Endothelial cell of umbilical vein (primary cell): ENCODE results near the gene IFI27L2. TPM values are rescaled to one million over a fixed set of nuclear protein-coding genes. Genes with fewer than 3 reads are reported as not detected.

Experiments used
- BruUV-seq: library from RNA; stranded (reverse); fragments of 400-500 nt; replicated peaks from 2 replicates; lab custom pipeline; 2021; lab: Mats Ljungman, UMichigan
- CTCF ChIA-PET: fragments of 300-600, 350-600 bp; sonication (Branson Sonifier 250); formaldehyde crosslinking; loops from one replicate; lab custom pipeline; 2021; ENCODE audit warnings: antibody characterized with exemption, inconsistent platforms; lab: Charles Lee
- POLR2A ChIA-PET: fragments of 300-600, 350-600 bp; sonication (Branson Sonifier 250); formaldehyde crosslinking; loops from one replicate; lab custom pipeline; 2021; ENCODE audit warnings: antibody characterized with exemption, inconsistent platforms; lab: Charles Lee
- DNase-seq: peaks from one replicate; pipeline ENCODE4 v3.0.0-alpha.2; 2011; ENCODE audit warnings: low read depth, low spot score
- FAIRE-seq: peaks from 2 replicates; lab custom pipeline; 2011; peaks lifted over from hg19 to GRCh38; lab: Jason Lieb, UNC
- H2AFZ ChIP-seq: 2 replicates; pipeline ENCODE4 v1.6.0; 2012; ENCODE audit warnings: low read depth, low read length, control low read depth, inconsistent platforms
- H3K27ac ChIP-seq: 2 replicates; pipeline ENCODE4 v1.5.1; 2011; ENCODE audit warnings: low read depth, mild to moderate bottlenecking, control low read depth, low read length, moderate library complexity; ENCODE audit not compliant: insufficient read depth
- H3K27me3 ChIP-seq, 2 experiments: 2 replicates each; pipeline versions ENCODE4 v1.6.0 to v1.6.1; 2011; ENCODE audit warnings: low read length in 2 of 2, mixed read lengths in 1 of 2; ENCODE audit not compliant: control insufficient read depth in 2 of 2, insufficient read depth in 2 of 2
- H3K36me3 ChIP-seq, 2 experiments: 2 replicates in 1 of 2; 3 replicates in 1 of 2; pipeline ENCODE4 v1.5.1; 2011; ENCODE audit warnings: low read length in 2 of 2, mild to moderate bottlenecking in 1 of 2, moderate library complexity in 1 of 2; ENCODE audit not compliant: control insufficient read depth in 2 of 2, insufficient read depth in 2 of 2; ENCODE audit errors: extremely low read depth in 1 of 2
- H3K4me1 ChIP-seq: 3 replicates; pipeline ENCODE4 v1.5.1; 2011; ENCODE audit warnings: mild to moderate bottlenecking, low read length; ENCODE audit not compliant: control insufficient read depth, insufficient read depth; ENCODE audit errors: extremely low read depth
- H3K4me2 ChIP-seq: 2 replicates; pipeline ENCODE4 v1.6.1; 2011; ENCODE audit warnings: low read length, control low read depth, mixed read lengths; ENCODE audit not compliant: insufficient read depth
- H3K4me3 ChIP-seq, 3 experiments: fragments of 200-600 bp in 1 of 3; sonication (generic), shearing (Covaris generic) in 1 of 3; replicated peaks in 1 of 3; 2 replicates each; pipeline ENCODE4 v1.5.1; 2011 to 2016; ENCODE audit warnings: control low read depth in 3 of 3, low read length in 3 of 3, mild to moderate bottlenecking in 2 of 3, inconsistent platforms in 1 of 3, low read depth in 1 of 3, moderate library complexity in 1 of 3; ENCODE audit not compliant: insufficient read depth in 1 of 3
- H3K79me2 ChIP-seq: 2 replicates; pipeline ENCODE4 v1.6.0; 2012; ENCODE audit warnings: low read length, inconsistent platforms; ENCODE audit not compliant: control insufficient read depth, insufficient read depth
- H3K9ac ChIP-seq: replicated peaks from 2 replicates; pipeline ENCODE3; 2011; ENCODE audit warnings: low read length, control low read depth; ENCODE audit not compliant: insufficient read depth; ENCODE audit errors: extremely low read depth
- H3K9me1 ChIP-seq: replicated peaks from 3 replicates; pipeline ENCODE4 v1.6.0; 2011; ENCODE audit warnings: mild to moderate bottlenecking, low read length; ENCODE audit not compliant: control insufficient read depth, insufficient read depth; ENCODE audit errors: extremely low read depth
- H3K9me3 ChIP-seq: replicated peaks from 2 replicates; pipeline ENCODE4 v1.5.1; 2012; ENCODE audit warnings: low read length, inconsistent platforms; ENCODE audit not compliant: control insufficient read depth, insufficient read depth
- H4K20me1 ChIP-seq: replicated peaks from 2 replicates; pipeline ENCODE3; 2011; ENCODE audit warnings: mild to moderate bottlenecking, low read length; ENCODE audit not compliant: control insufficient read depth, insufficient read depth; ENCODE audit errors: extremely low read depth
- CTCF ChIP-seq, 2 donors: IDR thresholded peaks; 1 replicate in 1 of 2; 2 replicates in 1 of 2; pipeline ENCODE4 v1.5.1; 2011; ENCODE audit warnings: low read length in 2 of 2, mild to moderate bottlenecking in 2 of 2, moderate library complexity in 2 of 2, control low read depth in 1 of 2, inconsistent platforms in 1 of 2, low read depth in 1 of 2; ENCODE audit not compliant: insufficient read depth in 1 of 2; ENCODE audit errors: extremely low read depth in 1 of 2
- EZH2 ChIP-seq: IDR thresholded peaks from 2 replicates; pipeline ENCODE4 v1.6.1; 2012; ENCODE audit warnings: borderline replicate concordance, low read depth, mild to moderate bottlenecking, moderate library complexity, low read length, inconsistent platforms; ENCODE audit not compliant: severe bottlenecking
- FOS ChIP-seq: IDR thresholded peaks from 2 replicates; pipeline ENCODE4 v1.6.1; 2011; ENCODE audit warnings: mild to moderate bottlenecking, low read length, moderate library complexity, borderline replicate concordance; ENCODE audit not compliant: insufficient read depth
- GATA2 ChIP-seq: IDR thresholded peaks from 2 replicates; pipeline ENCODE4 v1.7.0; 2011; ENCODE audit warnings: low read depth, mild to moderate bottlenecking, moderate library complexity, mixed read lengths, low read length; ENCODE audit not compliant: insufficient read length, insufficient read depth
- JUN ChIP-seq: IDR thresholded peaks from 2 replicates; pipeline ENCODE4 v1.6.1; 2011; ENCODE audit warnings: borderline replicate concordance, low read depth; ENCODE audit not compliant: insufficient read length, insufficient read depth
- MAX ChIP-seq: IDR thresholded peaks from 2 replicates; pipeline ENCODE4 v1.6.1; 2011; ENCODE audit not compliant: insufficient read depth, insufficient read length
- MYC ChIP-seq: IDR thresholded peaks from one replicate; pipeline ENCODE4 v1.6.1; 2011; ENCODE audit warnings: mild to moderate bottlenecking, low read depth, low read length
- POLR2A ChIP-seq: IDR thresholded peaks from 2 replicates; pipeline ENCODE4 v1.6.1; 2012; ENCODE audit warnings: low read depth, mild to moderate bottlenecking, control low read depth, low read length
- POLR2AphosphoS5 ChIP-seq: IDR thresholded peaks from 2 replicates; pipeline ENCODE4 v1.6.1; 2012; ENCODE audit warnings: low read depth, mild to moderate bottlenecking, control low read depth, low read length, moderate library complexity; ENCODE audit not compliant: insufficient read depth
- dilution Hi-C: fragments of 300-500 bp; cut with MboI; formaldehyde crosslinking; loops from one replicate; pipeline ENCODE4 v1.15.0; 2019; ENCODE audit warnings: low sequenced_read_pairs; ENCODE audit not compliant: extremely low pct_ligation_motif_present
- intact Hi-C: fragments of 100-400 bp; cut with micrococcal nuclease; formaldehyde crosslinking; loops from one replicate; pipeline ENCODE4 v1.10.0; 2022
- polyA plus RNA-seq, 4 experiments: library from polyadenylated mRNA; depleted of rRNA in 3 of 4; stranded (reverse) in 3 of 4; unstranded in 1 of 4; fragments of >200 nt; gene quantifications; 2 replicates each; pipeline versions ENCODE4 v1.2.1 to v1.2.3, GENCODE V29; 2011 to 2012; ENCODE audit warnings: missing spikeins in 1 of 4
- total RNA-seq: library from RNA; stranded (reverse); gene quantifications from 2 replicates; pipeline ENCODE4 v1.2.3, GENCODE V29; 2021

Gene IFI27L2
- total and polyA plus RNA-seq, 2 donors (not counting 3 experiments of a cell fraction or from before 2014, with no cell fraction given) = 28.7 to 82.9 TPM

- Histone ChIP-seq H4K20me1 (no peaks in the 10 kb centered on the region), H3K27ac (no peak overlapping the region), H3K9me3 (no peaks in the 10 kb centered on the region), H3K4me3 (no peak overlapping the region), H3K4me1 (no peaks in the 10 kb centered on the region), H3K27me3 (no peaks in the 10 kb centered on the region), H3K36me3 (no peaks in the 10 kb centered on the region), H3K4me2 (no peak overlapping the region), H3K9me1 (no peaks in the 10 kb centered on the region), H3K79me2 (no peaks in the 10 kb centered on the region), H3K9ac (no peak overlapping the region), H2AFZ (no peak overlapping the region)
- DNase-seq = no peak
- intact Hi-C loops (no loop called here), dilution Hi-C loops (no loop called here)
- no TSS peak for BruUV-seq
- TF ChIP-seq EZH2 (no peak), POLR2A (no peak), GATA2 (no peak), POLR2AphosphoS5 (no peak), FOS (no peak), JUN (no peak), MYC (no peak), CTCF (IDR thresholded peaks at IDR 0.05; ENCODE audit: extremely low read depth in 1 of 2, insufficient read depth in 1 of 2, low read depth in 1 of 2, low read length in 2 of 2) (no peak), MAX (no peak)
- CTCF ChIA-PET = interaction anchor here (0.7 to 3.8 kb wide), 9 partner anchors 10 to 206 kb away, joined by 3 to 46 read pairs (median 4); partner anchors contain the start of genes DDX24 and IFI27L1
- POLR2A ChIA-PET = no interaction called here
- FAIRE-seq = no peak
Observed at GRCh38 chr14:94142247-94142646, 12.8 kb upstream of the IFI27L2 start.
